ENCODE data around the gene COX7A2L. TPM values are rescaled to one million over a fixed set of nuclear protein-coding genes. Genes with fewer than 3 reads are reported as not detected.

COX7A2L gene
- total and polyA plus RNA-seq, 10 of the 15 experiments (the other 5 are each of a cell fraction or from before 2014, with no cell fraction given) = 134 to 532 (median 222) TPM

GRCh38 chr2:42366411-42366810 lies 5.4 kb upstream of the COX7A2L start:
- no TSS peak for BruUV-seq (replicated peaks)
- no peak overlapping the region for H3K4me2 ChIP-seq (ENCODE audit: control insufficient read depth, insufficient read depth)
- ChIA-PET SMC1A (ENCODE audit: uncharacterized antibody, unreplicated experiment) (no interaction called here), CTCF (no interaction called here), POLR2A (interaction anchor here (0.5 to 0.7 kb wide), 2 partner anchors 362 to 1610 kb away, joined by 3 to 6 read pairs; no protein-coding TSS in a partner anchor), RAD21 (ENCODE audit: unreplicated experiment) (no interaction called here)
- FAIRE-seq (no peak), DNase-seq (ENCODE audit: low read depth, low spot score) (no peak), ATAC-seq (no peak)
- H3K27me3 ChIP-seq (replicated peaks in 1 of 2; ENCODE audit: control insufficient read depth in 2 of 2, insufficient read depth in 2 of 2, low read length in 1 of 2) = no peaks in the 10 kb centered on the region; a peak in 1 of 4 replicates
- in situ Hi-C loops (cut with MboI) = no loop called here
- no peak overlapping the region for H3K4me3 ChIP-seq
- TF ChIP-seq TARDBP (IDR thresholded peaks at IDR 0.05; ENCODE audit: borderline replicate concordance) = no peak
- no peak for TF ChIP-seq YBX1 (IDR thresholded peaks at IDR 0.05)
- TF ChIP-seq ZZZ3 (IDR thresholded peaks at IDR 0.05; ENCODE audit: control insufficient read depth, insufficient read length, low read depth) = no peak
- TF ChIP-seq SRF (IDR thresholded peaks at IDR 0.05; ENCODE audit: low read depth in 2 of 2, low read length in 2 of 2) = no peak
- TF ChIP-seq NR2F1 (conservative IDR thresholded peaks at IDR 0.05) = no peak
- TF ChIP-seq IKZF2 (IDR thresholded peaks at IDR 0.05) = no peak
- TF ChIP-seq FOS (IDR thresholded peaks at IDR 0.05; ENCODE audit: borderline replicate concordance, extremely low read depth, insufficient read length) = no peak
- TF ChIP-seq HDGF (IDR thresholded peaks at IDR 0.05) = no peak
- no peak for TF ChIP-seq BACH1 (IDR thresholded peaks at IDR 0.05; ENCODE audit: borderline replicate concordance)
- TF ChIP-seq CEBPB (IDR thresholded peaks at IDR 0.05; ENCODE audit: borderline replicate concordance in 1 of 2, low read depth in 2 of 2, low read length in 2 of 2) = no peak
- no peak for TF ChIP-seq NR2C2 (IDR thresholded peaks at IDR 0.05; ENCODE audit: borderline replicate concordance, control insufficient read depth, insufficient read length, low read depth)
- TF ChIP-seq KDM1A (IDR thresholded peaks at IDR 0.05; ENCODE audit: borderline replicate concordance) = no peak
- no peak for TF ChIP-seq IKZF1 (conservative IDR thresholded peaks at IDR 0.05)
- peaks cover 6% of the 10 kb centered on the region for H3K4me1 ChIP-seq (ENCODE audit: control insufficient read depth, insufficient read depth, low read length)
- no peaks in the 10 kb centered on the region for H4K20me1 ChIP-seq (ENCODE audit: control insufficient read depth, insufficient read depth)
- intact Hi-C loops (cut with micrococcal nuclease; ENCODE audit: unreplicated experiment) = loop anchor here (10.0 kb wide), 1 partner anchor 428 kb away; the partner anchor contains the start of gene HAAO
- no peak overlapping the region for H2AFZ ChIP-seq (ENCODE audit: control insufficient read depth, low read depth, low read length)
- no peak overlapping the region for H3K27ac ChIP-seq (ENCODE audit: control insufficient read depth, insufficient read depth)
- no peak overlapping the region for H3K9ac ChIP-seq (ENCODE audit: control insufficient read depth, insufficient read depth, low read length)
- H3K79me2 ChIP-seq (ENCODE audit: control insufficient read depth, insufficient read depth, low read length) = no peaks in the 10 kb centered on the region
- no peaks in the 10 kb centered on the region for H3K9me3 ChIP-seq (replicated peaks; ENCODE audit: control insufficient read depth, insufficient read depth, low read length)
- no peaks in the 10 kb centered on the region for H3K36me3 ChIP-seq (ENCODE audit: control insufficient read depth in 2 of 2, insufficient read depth in 2 of 2, low read length in 1 of 2)

All from GM12878 (cell line).